OCI-LY3 (cell line): ENCODE data around the gene SUPT6H.
A peak's percentile ranks its signal among the peaks of the same experiment; 100 is the strongest.

Source experiments
- CTCF ChIP-seq: fragments of 200-600, 300-600 bp; sonication (generic); IDR thresholded peaks from 2 replicates; pipeline ENCODE4 v1.5.1; 2014; ENCODE audit warnings: antibody characterized with exemption, low read length, low read depth
- EZH2phosphoT487 ChIP-seq: fragments of 200-600 bp; shearing (Covaris generic); IDR thresholded peaks from 2 replicates; pipeline ENCODE4 v1.6.1; 2018; ENCODE audit warnings: antibody characterized with exemption, mixed run types, low read depth

- TF ChIP-seq CTCF, result peak; percentile 25; the same call in 1 of the 2 replicates
- no peak for TF ChIP-seq EZH2phosphoT487
These were observed 52.3 kb downstream of the SUPT6H start for GRCh38 chr17:28714281-28714680.
